ENCODE results near the gene SRCIN1.
A peak's percentile ranks its signal among the peaks of the same experiment; 100 is the strongest.

Gene SRCIN1

GRCh38 chr17:38554430-38555350 is 51.1 kb downstream of the SRCIN1 start:
- H3K4me3 ChIP-seq = no peak overlapping the region
- H3K27ac ChIP-seq = peak overlapping the region in 1 of 21 experiments; percentile 32

DNA sequence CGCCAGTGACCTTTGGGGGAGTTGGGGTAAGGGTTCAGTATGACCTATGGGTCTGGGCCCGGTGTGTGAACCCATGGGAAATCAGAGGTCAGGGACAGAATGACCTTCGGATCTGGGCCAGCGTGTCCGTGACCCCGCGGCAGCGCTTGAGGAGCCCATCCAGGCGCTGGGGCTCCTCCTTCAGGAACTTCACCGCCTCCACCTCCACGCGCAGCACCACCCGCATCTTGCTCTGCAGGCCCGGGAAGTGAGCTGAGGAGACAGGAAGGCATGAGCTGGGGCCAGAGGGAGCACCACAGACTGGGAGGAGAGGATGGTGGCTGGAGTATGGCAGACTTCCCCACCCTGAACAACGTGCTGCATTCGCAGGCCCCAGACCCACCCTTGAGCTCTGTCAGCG is 53.4 kb downstream of the SRCIN1 start:
- H3K27ac ChIP-seq = no peak overlapping the region
- H3K4me3 ChIP-seq = no peak overlapping the region

DNA sequence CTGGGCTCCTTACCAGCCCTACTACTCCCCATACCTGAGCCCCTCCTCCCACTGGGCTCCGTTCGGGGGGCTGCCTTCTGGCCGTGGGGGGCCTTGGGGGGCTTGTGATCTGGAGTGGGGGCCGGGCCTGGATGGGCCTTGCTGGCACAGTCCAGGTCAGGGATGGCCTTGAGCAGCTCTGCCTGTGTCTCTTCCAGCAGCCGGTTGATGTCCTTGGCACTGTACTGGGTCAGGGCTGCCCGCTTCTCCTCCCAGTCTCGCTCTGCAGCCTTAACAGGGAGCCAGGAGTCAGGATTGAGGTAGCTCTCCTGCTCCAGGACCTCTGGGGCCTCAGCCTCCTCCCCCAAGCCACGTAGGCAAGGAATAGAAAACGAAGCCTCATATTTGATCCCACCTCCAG is 54.6 kb downstream of the SRCIN1 start:
- Histone ChIP-seq H3K27ac (peak overlapping the region in 3 of 21 experiments; percentile 14 to 49 (median 27)), H3K4me3 (no peak overlapping the region)

GRCh38 chr17:38550661-38551060 is 55.1 kb downstream of the SRCIN1 start:
- H3K27ac ChIP-seq = peak overlapping the region in 3 of 21 experiments; percentile 14 to 49 (median 27)
- H3K4me3 ChIP-seq = no peak overlapping the region

DNA sequence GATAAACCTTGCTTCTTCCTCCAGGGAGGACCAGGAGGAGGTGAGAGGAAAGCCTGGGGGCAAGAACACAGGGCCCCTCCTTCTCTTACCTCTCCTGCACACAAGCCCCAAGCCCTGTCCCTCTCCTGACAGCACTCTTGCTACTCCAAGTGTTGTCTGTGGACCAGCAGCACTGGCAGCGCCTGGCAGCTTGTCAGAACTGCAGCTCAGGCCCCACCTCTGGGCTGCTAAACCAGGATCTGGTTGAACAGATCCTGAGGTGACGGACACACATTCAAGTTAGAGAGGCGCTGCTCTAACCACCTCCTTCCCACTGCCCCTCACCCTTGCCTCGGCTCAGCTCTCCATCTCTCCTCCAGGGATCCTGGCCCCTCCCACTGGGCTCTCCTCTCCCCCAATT is 56.5 kb downstream of the SRCIN1 start:
- no peak overlapping the region for H3K27ac ChIP-seq
- H3K4me3 ChIP-seq = no peak overlapping the region

DNA sequence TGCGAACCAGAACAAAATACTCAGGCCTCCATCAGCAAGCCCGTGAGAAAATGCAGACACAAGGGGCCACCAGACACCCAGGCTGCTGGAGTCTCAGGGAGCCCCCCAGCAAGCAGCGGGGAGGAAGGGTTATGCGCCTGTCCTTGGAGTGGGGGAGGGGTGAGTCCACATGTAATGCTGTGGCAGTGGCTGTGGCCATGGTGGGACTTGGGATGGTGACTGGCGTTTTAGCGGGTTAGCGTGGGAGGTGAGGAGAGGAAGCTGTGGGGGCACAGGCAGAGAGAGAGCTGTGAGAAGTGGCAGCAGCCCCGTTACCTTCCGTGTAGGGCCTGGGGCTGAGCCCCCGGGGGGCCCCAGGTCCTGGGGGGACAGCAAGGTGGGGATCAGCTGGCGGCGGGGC is 58.3 kb downstream of the SRCIN1 start:
- H3K4me3 ChIP-seq = no peak overlapping the region
- H3K27ac ChIP-seq = no peak overlapping the region

DNA sequence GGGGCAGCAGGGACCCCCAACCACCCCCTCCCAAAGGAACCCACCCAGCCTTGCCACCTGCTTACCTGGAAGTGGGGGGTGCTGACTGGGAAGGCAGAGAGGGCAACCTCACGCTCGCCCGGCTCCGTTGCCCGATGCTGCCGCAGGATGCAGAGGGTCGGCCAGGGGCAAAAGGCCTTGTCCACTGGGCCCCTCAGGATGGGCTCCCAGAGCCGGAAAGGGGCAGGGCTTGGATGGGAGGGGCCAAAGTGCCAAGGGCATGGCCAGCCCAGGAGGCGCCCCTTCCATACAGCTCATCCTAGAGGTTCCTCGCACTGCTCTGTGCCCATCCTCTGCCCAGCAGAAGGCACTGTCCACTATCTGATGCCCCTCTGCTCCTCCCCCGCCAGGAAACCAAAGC is 59.4 kb downstream of the SRCIN1 start:
- Histone ChIP-seq H3K27ac (no peak overlapping the region), H3K4me3 (no peak overlapping the region)

DNA sequence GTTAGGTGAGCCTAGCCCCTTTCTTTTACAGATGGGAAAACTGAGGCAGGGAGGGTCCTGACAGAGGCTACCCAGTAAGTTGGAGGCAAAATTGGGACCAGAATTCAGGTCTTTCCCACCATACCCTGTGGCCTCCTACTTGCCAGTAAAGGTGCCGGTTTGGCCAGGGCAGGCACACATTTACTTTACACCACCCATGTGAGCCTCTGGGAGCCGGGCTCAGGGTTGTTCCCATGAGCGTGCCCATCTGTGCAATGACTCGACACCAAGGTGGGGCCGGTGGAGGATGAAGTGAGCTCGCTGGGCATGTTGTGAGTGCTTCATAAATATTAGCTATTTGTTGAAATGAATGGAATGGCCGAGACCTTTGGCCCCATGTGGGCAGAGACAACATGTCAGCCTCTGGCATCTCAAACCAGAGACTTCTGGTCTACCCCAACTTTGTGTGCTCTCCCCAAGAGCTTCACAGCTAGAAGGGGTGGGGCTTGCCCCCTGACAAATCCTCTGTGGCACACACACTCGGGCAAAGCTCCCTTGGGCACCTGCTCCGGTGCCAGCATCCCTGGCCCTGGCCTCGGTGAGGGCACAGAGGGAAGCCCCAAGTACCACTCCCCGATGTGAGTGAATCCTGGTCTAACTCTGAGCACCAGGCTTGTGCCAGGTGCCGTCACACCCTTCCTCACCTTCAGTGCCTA is 60.1 kb downstream of the SRCIN1 start:
- no peak overlapping the region for H3K27ac ChIP-seq

DNA sequence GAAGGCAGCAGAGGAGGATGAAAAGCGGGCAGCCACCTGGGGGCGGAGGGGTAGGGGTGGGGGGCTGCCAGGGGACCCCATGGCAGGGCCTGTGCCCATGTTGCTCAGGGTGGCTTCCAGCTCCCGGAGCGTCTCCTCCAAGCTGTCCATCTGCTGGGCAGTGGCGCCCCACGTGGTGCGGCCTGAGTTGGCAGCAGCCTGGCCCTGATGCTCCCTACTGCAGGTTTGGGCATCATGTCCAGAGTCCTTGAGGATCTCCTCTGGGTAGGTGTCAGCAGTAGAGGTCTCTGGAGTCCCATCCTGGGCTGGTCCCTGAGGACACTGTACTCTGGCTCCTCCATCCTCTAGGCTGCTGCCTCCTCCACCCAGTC is 60.9 kb downstream of the SRCIN1 start:
- Histone ChIP-seq H3K4me3 (no peak overlapping the region), H3K27ac (no peak overlapping the region)

More for the DNA sequence above, 60.1 kb downstream of the SRCIN1 start:
- no peak overlapping the region for H3K4me3 ChIP-seq

DNA sequence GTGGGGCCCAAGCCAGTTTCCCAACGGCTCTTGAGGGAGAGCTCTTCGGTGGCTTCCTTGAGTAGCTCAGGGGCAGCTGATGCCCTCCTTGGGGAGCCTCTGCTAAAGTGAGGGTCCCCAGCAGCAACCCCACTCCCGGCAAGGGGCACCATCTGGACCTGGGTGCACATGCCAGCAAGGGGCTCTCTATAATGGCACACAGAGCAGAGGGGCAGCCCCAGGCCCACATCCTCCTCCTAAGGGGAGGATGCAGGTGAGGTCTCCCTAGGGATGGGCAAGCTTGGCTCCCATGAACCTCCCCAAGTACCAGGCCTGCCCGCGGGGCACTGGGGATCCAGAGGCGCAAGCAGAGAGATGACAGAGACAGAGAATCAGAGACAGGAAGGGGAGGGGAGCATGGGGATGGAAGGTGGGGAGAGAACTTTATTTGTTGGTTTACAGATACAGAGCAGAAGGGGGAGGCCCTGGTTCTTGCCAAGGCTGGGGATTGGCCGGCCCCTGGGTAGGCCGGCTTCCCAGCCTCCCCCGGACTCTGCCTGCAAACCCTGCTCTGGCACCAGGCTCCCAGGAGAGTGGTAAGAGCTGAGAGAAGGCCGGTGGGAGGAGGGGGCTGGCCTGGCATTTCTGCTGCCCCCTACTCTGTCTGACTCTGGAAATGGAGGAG is 61.4 kb downstream of the SRCIN1 start:
- Histone ChIP-seq H3K4me3 (no peak overlapping the region), H3K27ac (no peak overlapping the region)

DNA sequence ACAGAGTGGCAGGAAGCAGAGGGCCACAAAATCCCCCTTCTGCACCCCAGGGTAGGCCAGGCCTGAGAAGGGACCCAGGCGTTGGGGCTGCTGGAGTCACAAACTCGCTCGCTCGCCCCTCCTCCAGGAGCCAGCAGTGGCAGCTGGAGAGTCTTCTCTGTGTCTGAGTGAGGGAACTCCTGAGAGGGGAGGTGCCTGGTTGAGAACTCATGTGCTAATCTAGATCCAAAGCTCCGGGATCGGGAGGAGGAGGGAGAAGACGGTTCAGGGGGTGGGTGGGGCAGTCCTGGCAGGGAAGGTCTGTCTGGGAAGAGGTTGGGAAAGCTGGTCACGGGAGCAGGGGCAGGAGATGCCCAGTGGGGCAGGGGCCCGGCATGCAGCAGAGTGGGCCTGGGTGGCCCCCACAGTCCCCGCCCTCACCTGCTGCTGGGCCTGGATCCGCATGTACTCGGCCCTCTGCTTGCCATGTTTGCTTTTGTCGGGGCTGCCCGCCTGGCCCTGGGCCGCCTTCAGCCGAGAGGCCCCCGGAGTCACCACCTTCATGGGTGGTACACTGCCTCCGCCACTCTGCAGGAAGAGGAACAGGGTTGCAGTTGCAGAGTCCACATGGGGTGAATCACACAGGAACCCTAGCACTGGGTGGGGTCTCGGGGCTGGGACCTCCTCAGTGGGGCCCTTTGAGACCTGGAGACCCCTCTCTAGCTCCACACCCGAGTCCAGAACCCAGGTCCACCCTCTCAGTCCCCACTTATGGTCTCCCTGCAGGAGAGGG is 62.2 kb downstream of the SRCIN1 start:
- Histone ChIP-seq H3K27ac (no peak overlapping the region), H3K4me3 (no peak overlapping the region)

- H3K27ac ChIP-seq = no peak overlapping the region
- no peak overlapping the region for H3K4me3 ChIP-seq
Measured at GRCh38 chr17:38542286-38542685, 63.5 kb downstream of the SRCIN1 start.

GRCh38 chr17:38541281-38541680 is 64.5 kb downstream of the SRCIN1 start:
- no peak overlapping the region for H3K27ac ChIP-seq
- H3K4me3 ChIP-seq = no peak overlapping the region

DNA sequence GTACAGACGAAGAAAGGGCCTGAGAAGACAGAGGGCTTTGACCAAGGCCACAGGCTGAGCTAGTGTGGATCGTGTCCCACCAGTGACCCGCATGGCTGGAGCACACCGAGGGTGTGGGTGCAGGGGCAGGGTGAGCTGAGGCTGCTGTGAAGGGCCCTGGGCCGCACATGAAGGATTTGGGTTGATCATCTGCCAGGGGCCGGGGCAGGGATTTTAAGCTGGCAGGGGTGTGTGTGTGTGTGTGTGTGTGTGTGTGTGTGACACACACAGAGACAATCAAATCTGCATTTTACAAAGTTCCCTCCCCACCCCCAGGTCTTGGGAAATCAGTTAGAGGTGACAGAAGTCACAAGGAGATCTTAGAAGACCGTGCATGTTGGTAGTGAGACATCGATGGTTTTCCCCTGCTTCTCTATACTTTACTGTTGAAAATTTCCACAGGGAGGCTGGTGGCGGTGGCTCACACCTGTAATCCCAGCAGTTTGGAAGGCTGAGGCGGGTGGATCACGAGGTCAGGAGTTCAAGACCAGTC is 65.2 kb downstream of the SRCIN1 start:
- H3K4me3 ChIP-seq = no peak overlapping the region

GRCh38 chr17:38539386-38539785 is 66.4 kb downstream of the SRCIN1 start:
- no peak overlapping the region for H3K4me3 ChIP-seq
- no peak overlapping the region for H3K27ac ChIP-seq

More for the DNA sequence above, 65.2 kb downstream of the SRCIN1 start:
- no peak overlapping the region for H3K27ac ChIP-seq

DNA sequence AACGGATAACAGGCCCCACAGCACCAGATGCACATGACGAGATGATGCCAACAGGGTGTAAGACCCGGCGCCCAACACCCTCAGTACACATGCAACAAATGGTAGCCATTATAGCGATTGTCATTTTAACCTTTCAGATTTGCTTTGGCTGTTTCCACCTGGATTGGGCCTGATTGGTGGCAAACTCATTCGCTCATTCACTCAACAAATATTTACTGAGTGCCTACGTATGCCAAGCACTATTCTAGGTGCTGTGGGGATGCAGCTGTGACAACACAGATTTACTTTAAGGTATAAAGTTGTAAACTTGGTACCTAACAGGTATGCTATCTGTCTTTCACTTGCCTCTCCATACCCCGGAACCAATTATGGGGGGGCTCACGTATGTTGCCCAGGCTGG is 66.8 kb downstream of the SRCIN1 start:
- H3K27ac ChIP-seq = no peak overlapping the region
- no peak overlapping the region for H3K4me3 ChIP-seq

DNA sequence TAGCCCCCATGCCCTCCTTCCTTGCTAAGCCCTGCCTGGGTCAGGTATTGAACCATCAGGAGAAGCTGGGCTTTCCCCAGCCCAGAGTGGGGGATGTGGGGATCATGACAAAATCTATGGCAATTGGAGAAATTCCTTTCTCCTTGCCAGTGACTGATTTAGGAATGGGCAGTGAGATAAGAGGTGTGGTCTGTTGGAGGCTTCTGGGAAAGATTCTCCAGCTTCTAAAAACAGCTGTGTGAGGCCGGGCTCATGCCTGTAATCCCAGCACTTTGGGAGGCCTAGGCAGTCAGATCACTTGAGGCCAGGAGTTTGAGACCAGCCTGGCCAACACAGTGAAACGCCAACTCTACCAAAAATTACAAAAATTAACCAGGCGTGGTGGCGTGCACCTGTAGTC is 69.1 kb downstream of the SRCIN1 start:
- H3K4me3 ChIP-seq = no peak overlapping the region
- no peak overlapping the region for H3K27ac ChIP-seq

DNA sequence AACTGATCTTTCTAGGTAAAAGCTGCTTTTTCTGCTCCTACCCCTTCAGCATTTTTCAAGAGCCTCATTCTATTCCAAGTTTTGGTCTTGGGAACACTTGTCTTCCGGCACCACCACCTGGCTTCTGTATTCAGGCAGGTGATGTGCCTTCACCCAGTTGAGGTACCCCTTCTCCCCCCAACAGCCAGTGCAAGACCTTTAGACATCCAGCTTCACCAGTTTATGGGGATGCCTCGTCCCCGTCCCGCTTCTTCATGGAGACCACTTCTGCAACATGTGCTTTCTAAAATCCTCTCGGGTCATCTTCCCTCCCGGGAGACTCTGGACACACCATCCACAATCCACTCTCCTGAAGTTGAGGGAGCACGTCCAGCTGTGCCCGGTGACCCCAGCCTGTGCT is 69.9 kb downstream of the SRCIN1 start:
- Histone ChIP-seq H3K4me3 (no peak overlapping the region), H3K27ac (no peak overlapping the region)

DNA sequence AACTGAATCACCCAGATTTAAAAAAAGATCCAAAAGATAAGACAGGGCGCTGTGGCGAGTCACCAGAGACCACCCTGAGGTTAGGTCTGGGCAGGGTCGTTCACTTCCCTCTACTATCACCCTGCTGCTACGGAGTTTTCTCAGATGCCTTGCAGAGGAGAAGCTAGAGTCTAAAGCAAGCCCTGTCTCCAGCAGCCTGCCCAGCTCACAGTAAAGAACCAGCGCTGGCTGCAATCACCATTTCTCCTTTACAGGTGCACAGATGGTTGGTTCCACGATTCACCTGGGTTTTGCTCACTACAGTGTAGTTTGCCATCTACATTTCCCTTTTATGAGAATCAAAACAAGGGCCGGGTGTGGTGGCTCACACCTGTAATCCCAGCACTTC is 71.3 kb downstream of the SRCIN1 start:
- H3K4me3 ChIP-seq = no peak overlapping the region
- no peak overlapping the region for H3K27ac ChIP-seq

Measured in skin epidermis (tissue), 12 donors.